Spleen (tissue), 11 donors: Measurements from ENCODE around the gene KLC1. TPM values are rescaled to one million over a fixed set of nuclear protein-coding genes. Genes with fewer than 3 reads are reported as not detected.

Experiments used
- DNase-seq: peaks from one replicate; pipeline ENCODE4 v3.0.0-alpha.2; 2020
- H3K27ac ChIP-seq, 8 donors: fragments of 200-600 bp; sonication (generic) in 7 of 8; 1 replicate in 4 of 8; 2 replicates in 4 of 8; pipeline versions ENCODE4 v1.5.0 to v1.8.0; 2016 to 2021; ENCODE audit warnings: inconsistent platforms in 4 of 8, mild to moderate bottlenecking in 4 of 8, moderate library complexity in 1 of 8
- H3K27me3 ChIP-seq, 7 donors: fragments of 200-600 bp; sonication (generic) in 6 of 7; replicated peaks in 1 of 7; 1 replicate in 4 of 7; 2 replicates in 3 of 7; pipeline versions ENCODE4 v1.5.0 to v1.8.0; 2016 to 2021; ENCODE audit warnings: inconsistent platforms in 3 of 7, mild to moderate bottlenecking in 1 of 7
- H3K36me3 ChIP-seq, 6 donors: fragments of 200-600 bp; sonication (generic) in 5 of 6; 1 replicate in 4 of 6; 2 replicates in 2 of 6; pipeline versions ENCODE4 v1.5.0 to v1.8.0; 2016 to 2021; ENCODE audit warnings: inconsistent platforms in 2 of 6
- H3K4me1 ChIP-seq, 6 donors: fragments of 200-600 bp; sonication (generic) in 5 of 6; 1 replicate in 3 of 6; 2 replicates in 3 of 6; pipeline versions ENCODE4 v1.5.0 to v1.8.0; 2016 to 2021; ENCODE audit warnings: inconsistent platforms in 3 of 6
- H3K4me3 ChIP-seq, 8 donors: fragments of 200-600 bp; sonication (generic) in 7 of 8; 1 replicate in 4 of 8; 2 replicates in 4 of 8; pipeline versions ENCODE4 v1.5.0 to v1.8.0; 2016 to 2021; ENCODE audit warnings: inconsistent platforms in 4 of 8, mild to moderate bottlenecking in 4 of 8, moderate library complexity in 2 of 8
- H3K9me3 ChIP-seq, 8 donors: fragments of 200-600 bp; sonication (generic) in 7 of 8; 1 replicate in 4 of 8; 2 replicates in 4 of 8; pipeline versions ENCODE4 v1.5.0 to v1.8.0; 2016 to 2021; ENCODE audit warnings: inconsistent platforms in 4 of 8
- POLR2A ChIP-seq, 3 donors: fragments of 450-650 bp; IDR thresholded peaks; one replicate each; pipeline ENCODE4 v1.5.1; 2017; ENCODE audit warnings: antibody characterized with exemption in 3 of 3, mild to moderate bottlenecking in 1 of 3
- POLR2AphosphoS5 ChIP-seq, 3 donors: sonication (generic); formaldehyde crosslinking; IDR thresholded peaks; one replicate each; pipeline ENCODE4 v1.5.1; 2017; ENCODE audit warnings: antibody characterized with exemption in 3 of 3
- WGBS, 5 donors: extraction: QIAGEN DNeasy Blood & Tissue Kit in 3 of 5; methylation state at CpG; one replicate each; pipeline versions ENCODE4 v1.1.5 to v1.1.7; 2013 to 2018; 5-methylcytosine and 5-hydroxymethylcytosine counted together
- intact Hi-C: fragments of 100-400 bp; cut with DNase I; formaldehyde crosslinking; loops from one replicate; pipeline ENCODE4 v1.15.0; 2023; ENCODE audit warnings: low total_unique reads
- polyA plus RNA-seq, 3 donors: library from polyadenylated mRNA; stranded (reverse); fragments of 200-250 nt; gene quantifications; one replicate each; pipeline ENCODE4 v1.2.1, GENCODE V29; 2013
- total RNA-seq, 7 donors: library from RNA; depleted of rRNA in 3 of 7; stranded (reverse); fragments of >200 nt in 3 of 7; fragmentation: NEBNext Ultra II Directional in 4 of 7; extraction: Animal tissue kit (Norgen Biotek cat#: 25700) in 4 of 7; gene quantifications; one replicate each; pipeline versions ENCODE4 v1.1.0 to v1.2.1, GENCODE V29; 2016 to 2021
- TF ChIP-seq, protein P1 (sequence below), 11 experiments: fragments of 200-600 bp in 7 of 11; fragments of 450-650 bp in 4 of 11; sonication (generic) in 4 of 11; IDR thresholded peaks in 8 of 11; conservative IDR thresholded peaks in 3 of 11; 1 replicate in 7 of 11; 2 replicates in 4 of 11; pipeline versions ENCODE4 v1.4.0 to v1.8.0; 2016 to 2021; ENCODE audit warnings: antibody characterized with exemption in 11 of 11, inconsistent platforms in 4 of 11, mild to moderate bottlenecking in 1 of 11
- donor health status: healthy with polysubstance abuse.
- donor health status: DM: no; HTN: no; CAD: no; lungs with moderate emphysema.
- donor health status: DM: no; HTN: no; CAD: no.
- donor health status: Bipolar disorder and iron deficiency.
- donor health status: healthy.
- donor health status: DM: no; HTN: no; CAD: no.
- donor health status: DM: yes; HTN: yes; CAD: no.

The KLC1 gene
- total and polyA plus RNA-seq, 10 donors, result 54.1 to 333 (median 226) TPM

DNA sequence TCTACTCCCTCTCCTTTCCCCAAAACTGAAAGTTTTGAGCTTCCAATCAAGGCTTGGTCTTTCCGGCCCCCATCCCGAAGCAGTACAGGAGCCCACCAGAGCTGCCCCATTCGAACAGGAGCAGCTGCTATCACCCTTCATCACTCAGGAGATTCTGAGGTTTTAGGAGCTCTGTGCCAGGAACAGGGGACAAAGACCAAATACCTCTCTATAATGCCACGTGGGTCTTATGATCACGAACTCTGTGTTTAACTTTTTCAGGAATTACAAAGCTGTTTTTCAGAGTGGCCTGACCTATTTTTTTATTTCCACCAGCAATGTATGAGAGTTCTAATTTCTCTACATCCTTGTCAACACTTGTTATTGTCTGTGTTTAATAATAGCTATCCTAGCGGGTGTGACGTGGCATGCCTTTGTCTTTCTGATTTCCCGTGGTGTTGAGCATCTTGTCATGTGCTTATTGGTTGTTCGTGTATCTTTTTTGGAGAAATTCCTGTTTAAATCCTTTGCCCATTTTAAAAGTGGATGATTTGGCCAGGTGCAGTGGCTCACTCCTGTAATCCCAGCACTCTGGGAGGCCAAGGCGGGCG is 44.6 kb upstream of the KLC1 start:
- Histone ChIP-seq H3K4me3 (no peak overlapping the region), H3K27ac (no peak overlapping the region), H3K9me3 (no peaks in the 10 kb centered on the region), H3K36me3 (peaks cover 0 to 70% (median 23%) of the 10 kb centered on the region in 6 donors), H3K27me3 (no peaks in the 10 kb centered on the region), H3K4me1 (no peaks in the 10 kb centered on the region)
- WGBS, 5 donors, result 86 to 95% (median 90%) methylated on average over 11 of the region's 11 CpGs
- intact Hi-C loops, result no loop called here
- DNase-seq, result no peak
- TF ChIP-seq POLR2AphosphoS5 (IDR thresholded peaks at IDR 0.05) (no peak), POLR2A (IDR thresholded peaks at IDR 0.05) (no peak)
- TF ChIP-seq, protein P1, sequence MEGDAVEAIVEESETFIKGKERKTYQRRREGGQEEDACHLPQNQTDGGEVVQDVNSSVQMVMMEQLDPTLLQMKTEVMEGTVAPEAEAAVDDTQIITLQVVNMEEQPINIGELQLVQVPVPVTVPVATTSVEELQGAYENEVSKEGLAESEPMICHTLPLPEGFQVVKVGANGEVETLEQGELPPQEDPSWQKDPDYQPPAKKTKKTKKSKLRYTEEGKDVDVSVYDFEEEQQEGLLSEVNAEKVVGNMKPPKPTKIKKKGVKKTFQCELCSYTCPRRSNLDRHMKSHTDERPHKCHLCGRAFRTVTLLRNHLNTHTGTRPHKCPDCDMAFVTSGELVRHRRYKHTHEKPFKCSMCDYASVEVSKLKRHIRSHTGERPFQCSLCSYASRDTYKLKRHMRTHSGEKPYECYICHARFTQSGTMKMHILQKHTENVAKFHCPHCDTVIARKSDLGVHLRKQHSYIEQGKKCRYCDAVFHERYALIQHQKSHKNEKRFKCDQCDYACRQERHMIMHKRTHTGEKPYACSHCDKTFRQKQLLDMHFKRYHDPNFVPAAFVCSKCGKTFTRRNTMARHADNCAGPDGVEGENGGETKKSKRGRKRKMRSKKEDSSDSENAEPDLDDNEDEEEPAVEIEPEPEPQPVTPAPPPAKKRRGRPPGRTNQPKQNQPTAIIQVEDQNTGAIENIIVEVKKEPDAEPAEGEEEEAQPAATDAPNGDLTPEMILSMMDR (IDR thresholded peaks at IDR 0.05 in 8 of 11, conservative IDR thresholded peaks at IDR 0.05 in 3 of 11), result no peak

DNA sequence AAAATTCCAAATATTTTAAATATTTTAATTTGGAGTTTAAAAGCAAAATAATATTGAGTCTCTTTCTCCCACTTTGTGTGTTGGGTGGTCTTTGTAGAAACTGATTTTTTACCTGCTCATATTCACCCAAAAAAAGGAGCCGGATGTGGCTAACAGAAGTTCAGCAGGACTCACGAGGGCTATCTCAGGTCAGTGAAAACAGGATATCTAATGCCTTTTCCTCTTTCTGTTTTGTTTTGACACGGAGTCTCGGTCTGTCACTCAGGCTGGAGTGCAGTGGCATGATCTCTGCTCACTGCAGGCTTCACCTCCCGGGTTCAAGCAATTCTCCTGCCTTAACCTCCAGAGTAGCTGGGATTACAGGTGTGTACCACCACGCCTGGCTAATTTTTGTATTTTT is 35.4 kb upstream of the KLC1 start:
- H3K4me3 ChIP-seq, result peak overlapping the region in 2 of 8 donors; percentile 15 to 50
- peak overlapping the region in 5 of 8 donors; percentile 27 to 71 (median 35) for H3K27ac ChIP-seq
- intact Hi-C loops, result no loop called here
- H3K4me1 ChIP-seq, result peaks cover 8 to 23% (median 17%) of the 10 kb centered on the region in 6 donors
- no peaks in the 10 kb centered on the region for H3K9me3 ChIP-seq
- TF ChIP-seq POLR2AphosphoS5 (IDR thresholded peaks at IDR 0.05) (peak in 1 of 3 donors; percentile 40), POLR2A (IDR thresholded peaks at IDR 0.05) (no peak)
- TF ChIP-seq, protein P1 (IDR thresholded peaks at IDR 0.05 in 8 of 11, conservative IDR thresholded peaks at IDR 0.05 in 3 of 11), result no peak
- no peaks in the 10 kb centered on the region for H3K27me3 ChIP-seq
- DNase-seq, result no peak
- H3K36me3 ChIP-seq, result peaks cover 0 to 30% (median 14%) of the 10 kb centered on the region in 6 donors
- WGBS, 5 donors, result 36 to 57% (median 47%) methylated on average over 6 of the region's 6 CpGs

DNA sequence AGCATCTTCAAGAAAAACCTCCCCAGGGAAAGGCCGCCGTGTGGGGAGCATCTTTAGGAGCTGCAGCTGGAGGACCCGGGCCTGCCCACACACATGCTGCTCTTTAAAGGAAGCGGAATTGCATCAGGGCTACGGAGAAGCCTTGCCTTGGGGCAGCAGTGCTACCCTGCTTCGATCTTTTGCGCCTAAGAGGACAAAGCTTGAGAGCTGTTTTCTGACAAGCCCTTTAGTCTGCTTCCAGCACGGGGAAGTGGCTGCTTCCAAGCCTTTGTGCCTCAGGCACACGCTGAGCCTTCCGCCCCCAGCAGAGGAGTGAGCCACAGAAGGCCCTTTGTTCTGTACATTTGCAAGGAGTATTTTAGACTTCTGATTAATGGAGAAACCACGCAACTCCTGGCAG is 34.7 kb upstream of the KLC1 start:
- Histone ChIP-seq H3K9me3 (no peaks in the 10 kb centered on the region), H3K36me3 (peaks cover 0 to 23% (median 13%) of the 10 kb centered on the region in 6 donors), H3K27ac (peak overlapping the region in 5 of 8 donors; percentile 27 to 71 (median 35)), H3K27me3 (no peaks in the 10 kb centered on the region), H3K4me1 (peaks cover 8 to 23% (median 17%) of the 10 kb centered on the region in 6 donors), H3K4me3 (peak overlapping the region in 1 of 8 donors; percentile 50)
- intact Hi-C loops, result no loop called here
- TF ChIP-seq POLR2AphosphoS5 (IDR thresholded peaks at IDR 0.05), result peak in 2 of 3 donors; percentile 29 to 36
- no peak for TF ChIP-seq POLR2A (IDR thresholded peaks at IDR 0.05)
- TF ChIP-seq, protein P1 (IDR thresholded peaks at IDR 0.05 in 8 of 11, conservative IDR thresholded peaks at IDR 0.05 in 3 of 11), result no peak
- WGBS, 5 donors, result 75 to 87% (median 84%) methylated on average over 8 to 11 of the region's 11 CpGs
- no peak for DNase-seq

DNA sequence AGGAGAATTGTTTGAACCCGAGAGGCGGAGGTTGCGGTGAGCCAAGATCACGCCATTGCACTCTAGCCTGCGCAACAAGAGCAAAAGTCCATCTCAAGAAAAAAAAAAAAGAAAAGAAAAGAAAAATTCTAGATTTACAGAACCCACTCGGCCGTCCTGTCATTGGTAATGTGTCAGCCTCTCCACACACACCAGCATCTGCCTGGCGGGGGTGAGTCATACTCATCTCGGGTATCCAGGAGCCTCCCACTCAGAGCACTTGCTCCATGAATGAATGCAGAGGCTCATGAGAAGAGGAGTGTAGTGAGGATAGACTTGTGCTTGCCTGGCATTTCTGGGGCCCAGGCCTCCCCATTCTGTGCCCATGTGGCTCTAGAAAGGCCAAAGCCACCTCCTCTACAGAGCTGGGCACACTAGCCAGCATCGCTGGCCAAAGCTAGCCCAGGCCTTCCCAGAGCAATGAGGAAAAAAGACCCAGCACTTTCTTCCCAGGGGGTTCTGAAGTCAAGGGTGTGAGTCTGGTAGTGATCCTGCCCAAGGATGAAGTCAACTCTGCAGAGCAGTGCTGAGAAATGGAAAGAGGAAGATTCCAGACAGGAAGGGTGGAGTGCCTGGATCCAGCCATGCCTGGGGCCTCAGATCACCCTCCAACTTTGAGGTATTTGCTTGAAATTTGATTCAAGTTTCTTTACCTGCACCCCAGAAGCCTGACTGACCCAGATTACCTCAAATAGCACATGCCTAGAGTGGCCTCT is 31.2 kb upstream of the KLC1 start:
- Histone ChIP-seq H3K4me1 (peaks cover 8 to 23% (median 17%) of the 10 kb centered on the region in 6 donors), H3K27ac (no peak overlapping the region), H3K9me3 (no peaks in the 10 kb centered on the region), H3K4me3 (no peak overlapping the region), H3K27me3 (no peaks in the 10 kb centered on the region), H3K36me3 (no peaks in the 10 kb centered on the region)
- TF ChIP-seq, protein P1 (IDR thresholded peaks at IDR 0.05 in 8 of 11, conservative IDR thresholded peaks at IDR 0.05 in 3 of 11), result no peak
- TF ChIP-seq POLR2AphosphoS5 (IDR thresholded peaks at IDR 0.05), result no peak
- TF ChIP-seq POLR2A (IDR thresholded peaks at IDR 0.05), result no peak
- no peak for DNase-seq
- intact Hi-C loops, result no loop called here
- WGBS, 5 donors, result 88 to 96% (median 95%) methylated on average over 10 of the region's 10 CpGs
